HEK293 (cell line): ENCODE results near the gene RPP38.
A peak's percentile ranks its signal among the peaks of the same experiment; 100 is the strongest.

ENCODE experiments used
- EGR2 ChIP-seq: fragments of 450-650 bp; formaldehyde crosslinking; IDR thresholded peaks from 2 replicates; pipeline ENCODE4 v1.5.1; 2016; ENCODE audit warnings: low read depth, missing biosample characterization, missing genetic modification characterization
- HOXD13 ChIP-seq: sonication (generic); formaldehyde crosslinking; IDR thresholded peaks from 2 replicates; pipeline ENCODE4 v1.8.0; 2022; ENCODE audit warnings: missing genetic modification reagents, borderline replicate concordance
- MZF1 ChIP-seq: fragments of 450-650 bp; formaldehyde crosslinking; IDR thresholded peaks from 2 replicates; pipeline ENCODE4 v1.5.1; 2017; ENCODE audit warnings: missing biosample characterization, missing genetic modification characterization, borderline replicate concordance
- OVOL3 ChIP-seq: fragments of 450-650 bp; formaldehyde crosslinking; IDR thresholded peaks from 2 replicates; pipeline ENCODE4 v1.5.1; 2016; ENCODE audit warnings: missing biosample characterization, missing genetic modification characterization
- SCRT2 ChIP-seq: fragments of 450-650 bp; formaldehyde crosslinking; IDR thresholded peaks from 2 replicates; pipeline ENCODE4 v1.5.1; 2016; ENCODE audit warnings: missing biosample characterization, missing genetic modification characterization
- SP7 ChIP-seq: fragments of 450-650 bp; formaldehyde crosslinking; IDR thresholded peaks from 2 replicates; pipeline ENCODE4 v1.5.1; 2016; ENCODE audit warnings: missing biosample characterization, missing genetic modification characterization
- YY1 ChIP-seq: fragments of 450-650 bp; formaldehyde crosslinking; IDR thresholded peaks from 2 replicates; pipeline ENCODE4 v1.5.1; 2018; ENCODE audit warnings: missing biosample characterization, missing genetic modification characterization
- ZBTB17 ChIP-seq: fragments of 450-650 bp; formaldehyde crosslinking; IDR thresholded peaks from 2 replicates; pipeline ENCODE4 v1.5.1; 2016; ENCODE audit warnings: missing biosample characterization, missing genetic modification characterization
- ZBTB7A ChIP-seq: fragments of 450-650 bp; formaldehyde crosslinking; IDR thresholded peaks from 2 replicates; pipeline ENCODE4 v1.5.1; 2016; ENCODE audit warnings: low read depth, missing biosample characterization, missing genetic modification characterization
- ZEB2 ChIP-seq: fragments of 450-650 bp; formaldehyde crosslinking; IDR thresholded peaks from 2 replicates; pipeline ENCODE4 v1.5.1; 2016; ENCODE audit warnings: missing biosample characterization, missing genetic modification characterization
- ZFP37 ChIP-seq: fragments of 450-650 bp; formaldehyde crosslinking; IDR thresholded peaks from 2 replicates; pipeline ENCODE4 v1.5.1; 2016; ENCODE audit warnings: missing biosample characterization, missing genetic modification characterization
- ZNF121 ChIP-seq: fragments of 450-650 bp; formaldehyde crosslinking; IDR thresholded peaks from 2 replicates; pipeline ENCODE4 v1.5.1; 2016; ENCODE audit warnings: missing biosample characterization, missing genetic modification characterization
- ZNF184 ChIP-seq: fragments of 450-650 bp; IDR thresholded peaks from 2 replicates; pipeline ENCODE4 v1.5.1; 2018; ENCODE audit warnings: missing biosample characterization, mild to moderate bottlenecking, missing genetic modification characterization
- ZNF2 ChIP-seq: fragments of 450-650 bp; formaldehyde crosslinking; IDR thresholded peaks from 2 replicates; pipeline ENCODE4 v1.5.1; 2016; ENCODE audit warnings: missing biosample characterization, missing genetic modification characterization
- ZNF521 ChIP-seq: fragments of 450-650 bp; formaldehyde crosslinking; IDR thresholded peaks from 2 replicates; pipeline ENCODE4 v1.5.1; 2017; ENCODE audit warnings: missing biosample characterization, mild to moderate bottlenecking, missing genetic modification characterization
- ZNF558 ChIP-seq: fragments of 450-650 bp; formaldehyde crosslinking; IDR thresholded peaks from 2 replicates; pipeline ENCODE4 v1.5.1; 2016; ENCODE audit warnings: missing biosample characterization, missing genetic modification characterization
- ZNF596 ChIP-seq: fragments of 450-650 bp; IDR thresholded peaks from 2 replicates; pipeline ENCODE4 v1.5.0; 2018; ENCODE audit warnings: missing biosample characterization, mild to moderate bottlenecking, missing genetic modification characterization, moderate library complexity
- ZNF600 ChIP-seq: fragments of 450-650 bp; formaldehyde crosslinking; IDR thresholded peaks from 2 replicates; pipeline ENCODE4 v1.5.1; 2016; ENCODE audit warnings: missing biosample characterization, missing genetic modification characterization
- ZNF610 ChIP-seq: fragments of 450-650 bp; formaldehyde crosslinking; IDR thresholded peaks from 2 replicates; pipeline ENCODE4 v1.5.1; 2016; ENCODE audit warnings: missing biosample characterization, missing genetic modification characterization, borderline replicate concordance
- ZSCAN16 ChIP-seq: fragments of 450-650 bp; formaldehyde crosslinking; IDR thresholded peaks from 2 replicates; pipeline ENCODE4 v1.5.1; 2016; ENCODE audit warnings: missing biosample characterization, missing genetic modification characterization
- ZSCAN23 ChIP-seq: fragments of 450-650 bp; formaldehyde crosslinking; IDR thresholded peaks from 2 replicates; pipeline ENCODE4 v1.5.1; 2016; ENCODE audit warnings: missing biosample characterization, missing genetic modification characterization
- ZSCAN30 ChIP-seq: fragments of 450-650 bp; IDR thresholded peaks from 2 replicates; pipeline ENCODE4 v1.5.1; 2018; ENCODE audit warnings: missing biosample characterization, mild to moderate bottlenecking, missing genetic modification characterization, moderate library complexity
- ZXDB ChIP-seq: fragments of 450-650 bp; formaldehyde crosslinking; IDR thresholded peaks from 2 replicates; pipeline ENCODE4 v1.5.1; 2016; ENCODE audit warnings: missing biosample characterization, missing genetic modification characterization
- TF ChIP-seq, protein P1 (sequence below): fragments of 450-650 bp; formaldehyde crosslinking; IDR thresholded peaks from 2 replicates; pipeline ENCODE4 v1.5.1; 2017; ENCODE audit warnings: missing biosample characterization, mild to moderate bottlenecking, missing genetic modification characterization, moderate library complexity
- TF ChIP-seq, protein P2 (sequence below): fragments of 450-650 bp; formaldehyde crosslinking; IDR thresholded peaks from 2 replicates; pipeline ENCODE4 v1.5.1; 2016; ENCODE audit warnings: missing biosample characterization, missing genetic modification characterization, borderline replicate concordance

The RPP38 gene

DNA sequence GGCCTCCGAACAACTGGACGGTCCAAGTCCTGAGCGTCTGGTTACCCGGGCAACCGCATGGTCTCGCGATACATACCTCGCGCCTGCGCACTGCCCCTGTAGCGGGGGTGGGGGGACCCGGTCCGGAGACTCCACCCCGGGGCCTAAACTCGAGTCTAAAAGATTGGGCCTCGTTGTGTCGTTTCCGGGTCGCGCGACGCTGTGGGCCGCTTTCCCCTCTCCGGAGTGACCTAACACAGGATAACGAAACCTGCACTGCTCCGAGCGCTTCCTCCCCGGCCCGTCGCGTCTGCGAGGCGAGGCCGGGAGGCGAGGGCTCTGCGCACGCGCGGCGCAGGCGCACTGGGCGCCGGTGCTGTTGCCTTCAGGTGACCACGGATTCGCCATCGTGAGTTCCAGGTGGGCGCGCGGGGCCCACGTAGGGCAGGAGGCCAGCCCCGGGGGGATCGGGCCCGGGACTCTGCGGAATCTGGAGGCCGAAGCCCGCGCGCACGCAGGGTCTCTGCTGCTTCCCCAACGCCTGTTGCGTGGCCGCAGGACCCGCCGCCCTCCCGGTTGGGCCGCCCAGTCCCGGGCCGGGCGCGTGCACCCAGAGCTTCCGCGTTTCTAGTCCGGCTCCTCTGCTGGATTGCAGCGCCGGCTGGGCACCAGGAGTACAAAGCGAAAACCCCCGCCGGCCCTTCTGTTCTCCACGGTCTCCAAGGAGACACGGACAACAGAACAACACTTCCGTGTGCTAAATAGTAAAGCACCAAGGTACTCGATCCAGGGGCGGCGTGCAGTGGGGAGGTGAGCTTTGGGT, at the start of gene RPP38 (continued):
- peak; percentile 52; the same call in 1 of the 2 replicates for TF ChIP-seq ZBTB17
- TF ChIP-seq YY1 (tag by site-specific recombination), result peak; percentile 66
- 0 out of 2 replicates have a peak, but pooled peaks have one; percentile 48 for TF ChIP-seq ZNF2 (tag by site-specific recombination)
- 0 out of 2 replicates have a peak, but pooled peaks have one; percentile 21 for TF ChIP-seq MZF1
- TF ChIP-seq, protein P1, sequence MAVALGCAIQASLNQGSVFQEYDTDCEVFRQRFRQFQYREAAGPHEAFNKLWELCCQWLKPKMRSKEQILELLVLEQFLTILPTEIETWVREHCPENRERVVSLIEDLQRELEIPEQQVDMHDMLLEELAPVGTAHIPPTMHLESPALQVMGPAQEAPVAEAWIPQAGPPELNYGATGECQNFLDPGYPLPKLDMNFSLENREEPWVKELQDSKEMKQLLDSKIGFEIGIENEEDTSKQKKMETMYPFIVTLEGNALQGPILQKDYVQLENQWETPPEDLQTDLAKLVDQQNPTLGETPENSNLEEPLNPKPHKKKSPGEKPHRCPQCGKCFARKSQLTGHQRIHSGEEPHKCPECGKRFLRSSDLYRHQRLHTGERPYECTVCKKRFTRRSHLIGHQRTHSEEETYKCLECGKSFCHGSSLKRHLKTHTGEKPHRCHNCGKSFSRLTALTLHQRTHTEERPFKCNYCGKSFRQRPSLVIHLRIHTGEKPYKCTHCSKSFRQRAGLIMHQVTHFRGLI (tag by site-specific recombination), result peak; percentile 85
- TF ChIP-seq EGR2, result peak; percentile 69
- no peak for TF ChIP-seq HOXD13
- TF ChIP-seq SCRT2 (tag by site-specific recombination), result peak; percentile 96
- no peak for TF ChIP-seq ZNF184
- TF ChIP-seq ZSCAN23 (tag by site-specific recombination), result 0 out of 2 replicates have a peak, but pooled peaks have one; percentile 26
- 0 out of 2 replicates have a peak, but pooled peaks have one; percentile 46 for TF ChIP-seq ZNF596 (tag by site-specific recombination)
- TF ChIP-seq OVOL3 (tag by site-specific recombination), result peak; percentile 4; the same call in 1 of the 2 replicates
- TF ChIP-seq ZNF121, result peak; percentile 19; the same call in 1 of the 2 replicates
- TF ChIP-seq ZSCAN30 (tag by site-specific recombination), result 0 out of 2 replicates have a peak, but pooled peaks have one; percentile 21
- peak; percentile 97 for TF ChIP-seq ZXDB (tag by site-specific recombination)
- peak; percentile 85; the same call in 1 of the 2 replicates for TF ChIP-seq ZEB2
- peak; percentile 56; the same call in 1 of the 2 replicates for TF ChIP-seq ZSCAN16 (tag by site-specific recombination)
- TF ChIP-seq, protein P2, sequence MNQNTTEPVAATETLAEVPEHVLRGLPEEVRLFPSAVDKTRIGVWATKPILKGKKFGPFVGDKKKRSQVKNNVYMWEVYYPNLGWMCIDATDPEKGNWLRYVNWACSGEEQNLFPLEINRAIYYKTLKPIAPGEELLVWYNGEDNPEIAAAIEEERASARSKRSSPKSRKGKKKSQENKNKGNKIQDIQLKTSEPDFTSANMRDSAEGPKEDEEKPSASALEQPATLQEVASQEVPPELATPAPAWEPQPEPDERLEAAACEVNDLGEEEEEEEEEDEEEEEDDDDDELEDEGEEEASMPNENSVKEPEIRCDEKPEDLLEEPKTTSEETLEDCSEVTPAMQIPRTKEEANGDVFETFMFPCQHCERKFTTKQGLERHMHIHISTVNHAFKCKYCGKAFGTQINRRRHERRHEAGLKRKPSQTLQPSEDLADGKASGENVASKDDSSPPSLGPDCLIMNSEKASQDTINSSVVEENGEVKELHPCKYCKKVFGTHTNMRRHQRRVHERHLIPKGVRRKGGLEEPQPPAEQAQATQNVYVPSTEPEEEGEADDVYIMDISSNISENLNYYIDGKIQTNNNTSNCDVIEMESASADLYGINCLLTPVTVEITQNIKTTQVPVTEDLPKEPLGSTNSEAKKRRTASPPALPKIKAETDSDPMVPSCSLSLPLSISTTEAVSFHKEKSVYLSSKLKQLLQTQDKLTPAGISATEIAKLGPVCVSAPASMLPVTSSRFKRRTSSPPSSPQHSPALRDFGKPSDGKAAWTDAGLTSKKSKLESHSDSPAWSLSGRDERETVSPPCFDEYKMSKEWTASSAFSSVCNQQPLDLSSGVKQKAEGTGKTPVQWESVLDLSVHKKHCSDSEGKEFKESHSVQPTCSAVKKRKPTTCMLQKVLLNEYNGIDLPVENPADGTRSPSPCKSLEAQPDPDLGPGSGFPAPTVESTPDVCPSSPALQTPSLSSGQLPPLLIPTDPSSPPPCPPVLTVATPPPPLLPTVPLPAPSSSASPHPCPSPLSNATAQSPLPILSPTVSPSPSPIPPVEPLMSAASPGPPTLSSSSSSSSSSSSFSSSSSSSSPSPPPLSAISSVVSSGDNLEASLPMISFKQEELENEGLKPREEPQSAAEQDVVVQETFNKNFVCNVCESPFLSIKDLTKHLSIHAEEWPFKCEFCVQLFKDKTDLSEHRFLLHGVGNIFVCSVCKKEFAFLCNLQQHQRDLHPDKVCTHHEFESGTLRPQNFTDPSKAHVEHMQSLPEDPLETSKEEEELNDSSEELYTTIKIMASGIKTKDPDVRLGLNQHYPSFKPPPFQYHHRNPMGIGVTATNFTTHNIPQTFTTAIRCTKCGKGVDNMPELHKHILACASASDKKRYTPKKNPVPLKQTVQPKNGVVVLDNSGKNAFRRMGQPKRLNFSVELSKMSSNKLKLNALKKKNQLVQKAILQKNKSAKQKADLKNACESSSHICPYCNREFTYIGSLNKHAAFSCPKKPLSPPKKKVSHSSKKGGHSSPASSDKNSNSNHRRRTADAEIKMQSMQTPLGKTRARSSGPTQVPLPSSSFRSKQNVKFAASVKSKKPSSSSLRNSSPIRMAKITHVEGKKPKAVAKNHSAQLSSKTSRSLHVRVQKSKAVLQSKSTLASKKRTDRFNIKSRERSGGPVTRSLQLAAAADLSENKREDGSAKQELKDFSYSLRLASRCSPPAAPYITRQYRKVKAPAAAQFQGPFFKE (tag by site-specific recombination), result no peak
- peak; percentile 82 for TF ChIP-seq ZFP37 (tag by site-specific recombination)
- 0 out of 2 replicates have a peak, but pooled peaks have one; percentile 20 for TF ChIP-seq ZNF610
- peak; percentile 66; the same call in 1 of the 2 replicates for TF ChIP-seq ZBTB7A
- no peak for TF ChIP-seq ZNF521 (tag by site-specific recombination)
- TF ChIP-seq ZNF600 (tag by site-specific recombination), result peak; percentile 52; the same call in 1 of the 2 replicates
- no peak for TF ChIP-seq ZNF558 (tag by site-specific recombination)
- 0 out of 2 replicates have a peak, but pooled peaks have one; percentile 49 for TF ChIP-seq SP7 (tag by site-specific recombination)
